ENCODE data around the gene ACAA2.

ACAA2 gene

DNA sequence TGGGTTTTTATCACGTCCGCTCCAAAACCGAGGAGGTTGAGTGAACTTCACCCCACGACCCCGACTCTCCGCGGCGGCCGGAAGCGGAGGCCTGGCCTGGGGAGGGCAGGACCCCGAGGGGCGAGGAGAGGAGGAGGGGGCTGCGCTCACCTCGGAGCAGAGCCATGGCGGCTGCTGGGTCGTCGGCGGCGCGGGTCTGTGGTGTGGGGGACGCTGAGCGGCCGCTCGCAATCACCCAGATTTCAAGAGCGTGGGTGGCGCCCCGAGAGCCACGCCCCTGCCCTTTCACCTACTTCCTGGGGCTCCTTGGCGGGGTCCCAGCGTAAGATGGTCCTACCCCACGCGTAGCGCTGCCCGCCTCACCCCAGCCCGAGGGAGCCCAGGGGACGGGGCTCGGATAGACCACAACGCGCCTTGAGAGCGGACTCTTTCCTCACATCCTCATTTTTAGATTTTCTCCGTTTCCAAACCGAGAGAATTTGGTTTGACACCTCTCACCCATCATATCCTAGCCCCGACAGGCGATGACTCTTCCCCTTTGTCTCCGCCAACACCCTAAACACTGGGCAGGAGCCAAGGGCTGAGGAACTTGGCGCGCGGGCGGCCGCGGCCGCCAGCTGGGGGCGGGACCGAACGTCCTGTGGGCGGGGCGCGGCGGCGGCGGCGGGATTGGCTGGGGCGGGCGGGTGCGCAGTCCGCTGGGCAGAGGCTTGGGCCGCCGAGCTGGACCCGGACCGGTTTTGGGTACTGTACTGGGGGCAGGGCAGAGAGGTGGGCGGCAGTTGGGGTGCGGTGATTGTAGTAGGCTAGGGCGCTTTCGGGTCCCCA, at the start of gene ACAA2:
ACAA2 (minus strand) TSS at position 215 of the 828 bp plus-strand sequence; CDS start at position 166, 49 bp downstream.
- in situ Hi-C loops (cut with HindIII; ENCODE audit: low sequenced_read_pairs): no loop called here

GRCh38 chr18:49862656-49863385, 49.5 kb upstream of the ACAA2 start:
- in situ Hi-C loops (cut with HindIII; ENCODE audit: low sequenced_read_pairs): no loop called here

GRCh38 chr18:49861659-49862058, 48.3 kb upstream of the ACAA2 start:
- in situ Hi-C loops (cut with HindIII; ENCODE audit: low sequenced_read_pairs): no loop called here

DNA sequence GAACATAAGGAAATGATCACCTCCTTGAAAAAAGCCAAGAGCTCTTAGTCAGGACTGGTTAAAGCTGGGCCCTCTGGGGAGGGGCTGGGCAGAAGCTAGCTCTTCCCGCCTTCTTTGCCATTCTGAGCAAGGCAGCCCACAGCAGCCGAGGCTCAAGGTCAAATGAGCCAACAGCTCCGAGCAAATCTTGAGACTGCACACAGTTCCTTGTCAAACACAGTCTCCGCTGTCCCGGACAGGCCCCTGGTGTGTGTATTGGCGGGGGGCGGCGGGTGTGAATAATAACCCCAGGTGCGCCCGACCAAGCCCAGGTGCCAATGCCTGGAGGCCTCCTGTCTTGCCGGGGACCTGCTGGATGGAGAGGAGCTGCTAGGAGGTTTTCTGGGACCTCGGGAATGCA, 46.4 kb upstream of the ACAA2 start:
- in situ Hi-C loops (cut with HindIII; ENCODE audit: low sequenced_read_pairs): no loop called here

DNA sequence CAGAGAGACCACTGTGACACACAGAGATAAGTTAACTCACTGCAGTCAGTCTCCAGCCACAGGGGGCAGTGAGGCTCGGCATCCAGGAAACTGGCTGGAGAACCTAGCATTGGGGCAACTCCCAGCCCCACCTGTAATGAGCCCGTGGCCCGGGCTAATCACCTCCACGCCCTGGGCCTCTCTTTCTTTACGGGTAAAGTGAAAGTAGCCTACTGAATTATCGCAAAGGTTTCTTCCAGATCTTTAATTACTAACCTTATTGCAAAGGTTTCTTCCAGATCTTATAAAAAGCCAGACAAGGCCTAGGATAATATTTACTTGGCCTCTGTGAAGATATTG, 45.7 kb upstream of the ACAA2 start:
- in situ Hi-C loops (cut with HindIII; ENCODE audit: low sequenced_read_pairs): no loop called here

- in situ Hi-C loops (cut with HindIII; ENCODE audit: low sequenced_read_pairs): no loop called here
Measured at GRCh38 chr18:49858309-49859020, 45.1 kb upstream of the ACAA2 start.

DNA sequence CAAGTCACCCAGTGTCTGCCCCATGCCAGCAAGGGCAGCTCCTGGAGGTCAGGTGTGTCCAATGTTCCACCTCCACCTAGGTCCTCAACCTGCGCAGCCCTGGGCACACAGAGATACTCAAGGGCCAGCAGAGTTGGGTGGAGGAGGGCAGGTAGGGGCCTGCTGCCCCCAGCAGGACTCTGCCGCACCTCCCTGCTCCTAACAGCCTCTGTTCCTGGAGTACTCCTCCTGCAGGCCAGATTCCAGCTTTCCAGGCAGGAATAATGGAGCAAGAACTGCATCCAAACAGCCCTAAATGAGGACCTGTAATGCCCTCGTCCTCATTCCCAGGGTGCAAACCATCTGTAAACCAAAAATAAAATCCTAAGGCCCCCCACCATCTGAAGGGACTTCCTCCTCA, 44.4 kb upstream of the ACAA2 start:
- in situ Hi-C loops (cut with HindIII; ENCODE audit: low sequenced_read_pairs): no loop called here

- in situ Hi-C loops (cut with HindIII; ENCODE audit: low sequenced_read_pairs): no loop called here
Measured at GRCh38 chr18:49856496-49856895, 43.2 kb upstream of the ACAA2 start.

DNA sequence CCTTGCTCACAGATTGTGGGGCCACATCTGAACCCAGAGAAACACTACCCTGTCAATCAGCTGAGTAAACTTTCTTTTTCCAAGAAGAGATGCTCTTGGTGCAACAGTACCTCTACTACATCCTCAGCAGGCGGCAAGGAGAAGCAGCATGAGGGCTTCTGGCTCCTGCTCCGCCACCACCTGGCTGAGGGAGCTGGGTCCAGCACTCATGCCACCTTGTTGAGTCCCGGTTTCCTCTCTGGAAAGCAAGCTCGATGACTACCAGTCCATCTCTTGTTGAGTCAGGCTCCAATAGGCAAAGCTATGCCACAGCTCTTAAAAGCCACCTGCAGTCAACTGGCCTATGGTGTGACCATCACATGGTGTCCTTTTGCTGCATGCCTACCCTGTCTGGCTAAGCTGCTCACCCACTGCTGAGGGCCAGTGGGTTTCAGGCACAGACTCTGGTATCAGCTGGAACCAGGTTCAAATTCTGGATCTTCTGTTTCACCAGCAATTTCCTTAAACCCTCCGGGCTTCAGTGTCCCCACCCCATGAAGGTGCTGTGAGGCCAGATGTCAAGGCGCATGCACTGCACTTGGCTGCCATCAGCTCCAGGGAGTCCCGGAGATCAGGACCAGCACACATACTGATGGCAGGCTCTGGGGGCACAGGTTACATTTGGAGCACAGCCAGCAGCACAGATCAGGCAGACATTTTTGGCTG, 42.5 kb upstream of the ACAA2 start:
- in situ Hi-C loops (cut with HindIII; ENCODE audit: low sequenced_read_pairs): no loop called here

GRCh38 chr18:49854681-49855080, 41.3 kb upstream of the ACAA2 start:
- in situ Hi-C loops (cut with HindIII; ENCODE audit: low sequenced_read_pairs): no loop called here

DNA sequence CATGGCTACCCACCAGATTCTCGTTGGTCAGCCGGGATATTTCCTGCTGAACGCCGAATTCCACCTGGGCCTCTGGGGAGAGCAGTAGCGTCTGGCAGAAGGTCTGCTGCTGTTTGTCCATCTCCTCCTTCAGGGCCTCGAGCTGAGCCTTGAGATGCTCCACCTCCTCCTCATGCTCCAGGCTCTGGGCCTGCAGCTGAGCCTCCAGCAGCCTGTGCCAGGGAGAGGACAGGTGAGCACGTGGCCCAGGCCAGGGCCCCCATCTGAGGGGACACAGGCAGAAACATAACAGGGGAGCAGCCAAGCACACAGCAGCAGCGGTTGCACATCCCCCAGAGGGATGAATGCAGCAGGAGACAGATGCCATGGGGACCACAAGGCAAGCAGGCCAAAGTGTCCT, 40.1 kb upstream of the ACAA2 start:
- in situ Hi-C loops (cut with HindIII; ENCODE audit: low sequenced_read_pairs): no loop called here

- in situ Hi-C loops (cut with HindIII; ENCODE audit: low sequenced_read_pairs): no loop called here
Measured at GRCh38 chr18:49853011-49853410, 39.7 kb upstream of the ACAA2 start.

DNA sequence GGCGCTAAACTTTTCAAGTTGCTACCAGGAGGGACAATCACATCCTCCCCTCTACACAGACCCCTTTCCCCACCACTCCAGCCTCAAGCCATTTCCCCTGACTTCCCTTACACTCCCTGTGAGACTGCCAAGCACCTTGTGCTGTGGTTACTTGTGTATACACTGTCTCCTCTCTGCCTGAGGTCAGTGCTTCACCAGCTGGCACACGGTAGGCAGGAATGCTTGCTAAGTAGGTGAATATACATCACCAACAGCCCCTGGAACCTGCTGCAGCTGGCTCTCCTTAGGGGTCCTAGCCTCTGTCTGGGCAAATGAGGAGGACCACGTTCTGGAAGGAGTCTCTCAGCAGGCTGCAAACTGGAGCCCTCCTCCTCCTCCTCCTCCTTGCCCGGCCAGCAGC, 38.3 kb upstream of the ACAA2 start:
- in situ Hi-C loops (cut with HindIII; ENCODE audit: low sequenced_read_pairs): no loop called here

DNA sequence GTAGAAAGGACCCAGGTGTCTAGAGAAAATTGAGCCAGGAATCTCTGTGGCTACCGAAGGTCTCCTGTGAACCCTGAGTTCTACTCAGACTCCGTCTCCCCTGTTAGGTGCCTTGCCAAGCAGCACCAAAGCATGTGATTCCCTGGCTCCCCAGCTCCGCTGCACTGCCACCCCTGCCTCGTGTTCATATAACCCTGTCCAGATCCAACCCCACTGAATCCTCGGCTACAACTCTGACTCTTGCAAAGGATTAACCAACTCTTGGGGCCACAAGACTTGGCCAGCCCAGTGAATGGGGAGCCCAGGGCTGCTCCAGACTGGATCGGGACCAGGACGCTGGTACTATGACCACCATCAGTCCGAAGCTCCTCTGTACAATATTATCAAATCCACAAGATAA, 37.3 kb upstream of the ACAA2 start:
- in situ Hi-C loops (cut with HindIII; ENCODE audit: low sequenced_read_pairs): no loop called here

- in situ Hi-C loops (cut with HindIII; ENCODE audit: low sequenced_read_pairs): no loop called here
Measured at GRCh38 chr18:49849331-49850217, 36.2 kb upstream of the ACAA2 start.

DNA sequence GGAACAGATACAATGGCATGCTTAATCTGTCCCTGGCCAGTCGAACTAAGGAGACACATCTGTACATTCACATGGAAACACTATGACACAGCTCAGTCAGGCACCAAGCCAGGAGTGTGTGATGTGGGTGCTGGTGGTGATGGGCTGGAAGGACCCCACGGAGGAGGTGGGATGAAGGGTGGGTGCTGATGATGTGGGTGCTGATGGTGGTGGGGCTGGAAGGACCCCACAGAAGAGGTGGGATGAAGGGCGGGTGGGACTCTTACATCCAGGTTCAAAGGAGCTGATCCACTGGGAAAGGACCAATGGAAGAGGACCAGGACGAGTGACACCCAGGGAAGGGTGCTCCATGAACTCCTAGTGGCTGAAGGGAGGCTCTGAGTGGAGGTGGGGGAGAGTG, 34.8 kb upstream of the ACAA2 start:
- in situ Hi-C loops (cut with HindIII; ENCODE audit: low sequenced_read_pairs): no loop called here

- in situ Hi-C loops (cut with HindIII; ENCODE audit: low sequenced_read_pairs): no loop called here
Measured at GRCh38 chr18:49847524-49847923, 34.2 kb upstream of the ACAA2 start.

GRCh38 chr18:49846718-49847470, 33.6 kb upstream of the ACAA2 start:
- in situ Hi-C loops (cut with HindIII; ENCODE audit: low sequenced_read_pairs): no loop called here

- in situ Hi-C loops (cut with HindIII; ENCODE audit: low sequenced_read_pairs): no loop called here
Measured at GRCh38 chr18:49846361-49846662, 33.0 kb upstream of the ACAA2 start.
